HG02973 (cell line): ENCODE data around the gene PRKRIP1.
"Not testable (repeated sequence)": the region's sequence is repeated elsewhere in the genome, so short reads cannot be mapped to it uniquely, and the experiment has no call there.

ENCODE experiments used
- ATAC-seq: cut with Tn5 transposase; IDR thresholded peaks from one replicate; pipeline ENCODE4 v1.9.1; 2021; ENCODE audit warnings: moderate library complexity; ENCODE audit not compliant: unreplicated experiment

Gene PRKRIP1

DNA sequence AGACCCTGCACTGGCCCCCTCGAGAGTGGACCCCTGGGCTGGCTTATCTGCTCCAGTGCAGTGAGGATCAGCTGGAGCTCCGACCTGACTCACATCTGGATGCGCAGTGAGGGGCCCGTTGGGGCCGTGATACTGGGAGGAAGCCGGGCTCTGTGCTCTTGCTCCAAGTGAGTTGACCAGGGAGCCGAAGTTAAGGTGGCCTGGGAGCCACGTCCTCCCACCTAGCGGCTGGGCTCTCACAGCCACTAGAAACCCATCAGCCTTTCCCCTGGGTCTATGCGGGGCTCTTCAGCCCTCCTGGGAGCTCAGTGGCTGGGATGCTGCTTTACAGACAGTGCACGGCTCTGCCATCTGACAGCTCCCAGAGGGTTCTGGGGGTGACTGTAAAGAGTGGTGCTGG is 59.4 kb downstream of the PRKRIP1 start:
- no peak for ATAC-seq

DNA sequence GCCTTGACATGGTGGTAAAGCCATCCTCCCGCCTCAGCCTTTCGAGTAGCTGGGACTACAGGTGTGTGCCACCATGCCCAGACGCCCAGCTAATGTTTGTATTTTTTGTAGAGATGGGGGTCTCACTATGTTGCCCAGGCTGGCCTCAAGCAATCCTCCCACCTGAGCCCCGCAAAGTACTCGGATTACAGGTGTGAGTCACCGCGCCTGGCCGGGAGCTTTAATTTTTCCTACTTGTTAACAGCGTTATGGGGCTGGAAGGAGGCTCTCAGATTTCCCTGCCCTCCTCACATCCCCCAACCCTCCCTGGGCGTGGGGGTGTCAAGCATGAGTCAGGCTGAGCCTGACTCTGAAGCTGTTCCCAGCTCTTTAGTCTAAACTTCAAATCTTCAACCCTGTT is 60.2 kb downstream of the PRKRIP1 start:
- ATAC-seq, result no peak

DNA sequence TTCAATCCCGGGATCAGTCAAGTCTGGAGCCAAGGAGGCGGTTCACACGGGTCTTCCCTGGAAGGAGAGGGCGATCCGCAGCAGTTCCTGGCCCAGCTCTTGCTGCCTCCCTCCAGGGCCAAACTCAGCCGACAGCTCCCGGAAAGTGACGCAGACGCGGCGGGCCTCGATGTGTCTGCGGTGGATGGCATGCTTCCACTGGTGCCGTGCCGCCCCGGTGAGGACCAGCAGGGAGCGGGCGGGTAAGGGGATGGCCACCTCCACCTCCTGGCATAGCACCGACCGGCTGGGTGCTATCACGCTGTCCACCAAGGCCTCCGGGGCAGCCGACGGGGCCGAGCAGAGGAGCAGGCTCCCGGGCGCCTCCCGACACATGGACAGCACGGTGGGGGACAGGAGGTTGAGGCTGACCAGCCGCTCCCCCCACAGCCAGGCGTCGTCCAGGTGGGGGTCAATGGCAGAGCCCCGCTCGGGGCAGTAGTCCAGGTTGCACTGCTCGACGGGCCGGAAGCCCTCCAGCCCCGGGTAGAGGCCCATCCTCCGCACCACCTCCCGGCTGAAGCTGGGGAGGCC is 61.3 kb downstream of the PRKRIP1 start:
- no peak for ATAC-seq

DNA sequence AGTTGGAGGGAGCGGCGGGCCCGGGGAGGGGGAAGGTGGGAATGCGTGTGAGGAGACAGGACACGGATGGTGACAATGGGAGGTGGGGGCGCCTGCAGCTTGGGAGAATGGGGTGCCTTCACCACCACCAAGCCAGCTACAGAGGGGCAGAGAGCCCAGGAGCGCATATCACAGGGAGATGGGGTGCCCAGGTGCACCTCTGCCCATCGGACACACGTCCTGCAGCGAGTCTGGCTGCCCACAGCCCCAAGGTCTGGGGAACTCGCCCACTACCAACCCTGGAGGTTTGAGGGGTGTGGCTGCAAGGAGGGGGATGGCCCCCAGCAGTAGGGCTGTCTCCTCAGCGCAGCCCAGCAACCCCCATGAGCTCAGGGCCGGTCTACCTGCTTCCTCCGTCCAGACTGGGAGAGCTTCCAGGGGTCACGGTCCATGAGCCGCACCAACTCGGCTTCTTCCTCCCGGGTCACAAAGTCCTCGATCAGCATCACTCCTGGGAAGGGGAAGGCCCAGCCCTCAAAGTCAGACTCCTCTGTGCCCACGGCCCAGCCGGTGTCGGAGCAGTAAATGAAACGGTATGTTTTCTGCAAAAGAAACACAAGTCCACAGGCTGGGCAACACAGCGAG is 63.2 kb downstream of the PRKRIP1 start:
- no peak for ATAC-seq

DNA sequence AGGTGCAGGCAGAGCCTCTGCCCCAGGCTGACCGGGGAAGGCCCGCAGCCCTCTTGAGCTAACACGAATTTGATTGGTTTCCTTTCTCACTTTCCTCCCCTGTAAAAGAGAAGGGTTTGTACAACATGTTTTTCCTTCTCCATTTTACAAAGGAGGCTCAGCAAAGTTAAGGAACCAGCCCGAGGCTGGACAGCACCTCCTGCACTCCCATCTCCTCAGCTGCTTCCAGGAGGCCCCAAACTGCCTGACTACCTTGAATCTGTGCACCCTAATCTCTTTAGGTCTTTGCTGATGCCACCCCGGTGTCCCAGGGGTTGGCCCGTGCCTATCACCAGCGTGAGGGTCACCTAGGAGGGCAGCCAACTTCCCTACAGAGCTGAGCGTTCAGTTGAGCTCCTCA is 64.3 kb downstream of the PRKRIP1 start:
- no peak for ATAC-seq

DNA sequence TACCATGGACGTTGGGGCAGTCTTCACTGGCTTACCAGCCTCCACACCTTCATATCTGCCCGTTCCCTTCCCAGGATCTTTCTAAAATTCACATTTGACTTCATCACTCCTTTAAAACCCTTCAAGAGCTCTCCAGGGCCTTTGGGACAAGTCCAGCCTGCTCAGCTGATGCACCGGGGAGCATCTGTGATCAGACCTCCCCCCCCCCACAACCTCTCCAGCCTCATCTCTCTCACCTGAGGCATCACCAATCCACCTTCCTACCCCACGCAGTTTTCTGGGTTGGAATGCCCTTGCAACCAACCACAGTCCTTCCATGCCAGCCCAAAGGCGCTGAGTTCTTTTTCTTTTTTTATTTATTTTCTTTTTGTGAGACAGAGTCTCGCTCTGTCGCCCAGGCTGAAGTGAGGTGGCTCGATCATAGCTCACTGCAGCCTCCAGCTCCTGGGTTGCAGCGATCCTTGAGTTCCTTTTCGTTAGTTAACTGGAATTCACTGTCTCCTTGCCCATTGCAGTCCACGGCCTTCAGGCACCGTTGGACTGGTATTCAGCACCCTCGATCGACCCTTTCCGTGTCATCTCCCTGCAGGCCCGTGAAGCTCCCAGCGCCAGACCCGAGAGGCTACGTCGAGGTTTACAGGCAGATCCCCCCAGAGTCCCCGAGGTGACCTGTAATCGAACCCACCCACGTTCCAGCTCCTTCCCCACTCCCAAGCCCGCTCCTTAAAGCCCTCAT is 67.8 kb downstream of the PRKRIP1 start:
- ATAC-seq, result no peak

DNA sequence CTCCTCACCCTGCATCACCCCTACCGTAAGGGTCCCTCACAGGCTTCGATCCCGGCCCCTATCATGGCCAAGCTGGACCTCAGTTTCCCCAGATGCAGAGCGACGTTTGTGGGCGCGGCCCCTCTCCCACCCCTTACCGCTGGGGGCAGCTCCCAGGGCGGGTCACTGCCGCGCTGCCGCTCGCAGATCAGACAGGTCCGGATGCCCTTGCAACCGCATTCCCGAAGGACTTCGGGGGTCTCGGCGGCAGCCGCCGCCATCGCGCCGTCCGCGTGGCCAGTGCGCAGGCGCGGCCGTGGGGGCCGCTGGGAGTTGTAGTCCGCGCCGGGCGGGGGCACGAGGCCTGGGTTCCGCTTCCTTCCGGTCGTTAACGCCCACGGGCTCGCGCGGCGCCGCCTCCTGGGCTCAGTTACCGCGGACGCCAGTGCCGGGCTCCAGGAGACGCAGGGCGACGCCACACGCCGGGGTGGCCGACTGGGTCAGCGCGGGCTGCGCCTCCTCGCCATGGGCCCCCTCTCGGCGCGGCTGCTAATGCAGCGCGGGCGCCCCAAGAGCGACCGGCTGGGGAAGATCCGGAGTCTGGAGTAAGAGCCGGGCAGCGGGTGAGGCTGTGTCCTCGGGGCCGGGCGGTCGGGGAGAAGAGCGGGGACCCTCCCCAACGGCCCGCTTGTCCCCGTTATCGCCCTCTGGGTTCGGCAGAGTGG is 68.6 kb downstream of the PRKRIP1 start, which contains the start of the genes ALKBH4 and LRWD1:
ALKBH4 (minus strand) TSS at position 287 of the 704 bp plus-strand sequence; CDS start at position 260, 27 bp downstream.
LRWD1 (plus strand) TSS at position 408 of the 704 bp plus-strand sequence; CDS start at position 505, 97 bp downstream.
- peak; percentile 83 for ATAC-seq

DNA sequence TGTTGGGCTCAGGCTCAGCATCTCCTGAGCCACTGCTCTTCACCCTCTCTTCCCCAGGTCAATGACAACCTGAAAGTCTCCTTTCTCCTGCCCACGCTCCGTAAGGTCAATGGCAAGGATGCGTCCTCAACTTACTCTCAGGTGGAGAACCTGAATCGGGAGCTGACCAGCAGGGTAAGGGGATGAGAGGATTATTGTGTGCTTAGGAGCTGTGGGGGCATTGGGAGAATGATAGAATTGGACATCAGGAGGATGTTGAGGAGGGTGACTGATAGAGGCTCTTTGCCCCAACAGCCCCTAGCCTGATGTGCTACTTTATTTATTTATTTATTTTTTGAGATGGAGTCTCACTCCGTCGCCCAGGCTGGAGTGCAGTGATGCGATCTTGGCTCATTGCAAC is 69.9 kb downstream of the PRKRIP1 start:
- ATAC-seq, result no peak

DNA sequence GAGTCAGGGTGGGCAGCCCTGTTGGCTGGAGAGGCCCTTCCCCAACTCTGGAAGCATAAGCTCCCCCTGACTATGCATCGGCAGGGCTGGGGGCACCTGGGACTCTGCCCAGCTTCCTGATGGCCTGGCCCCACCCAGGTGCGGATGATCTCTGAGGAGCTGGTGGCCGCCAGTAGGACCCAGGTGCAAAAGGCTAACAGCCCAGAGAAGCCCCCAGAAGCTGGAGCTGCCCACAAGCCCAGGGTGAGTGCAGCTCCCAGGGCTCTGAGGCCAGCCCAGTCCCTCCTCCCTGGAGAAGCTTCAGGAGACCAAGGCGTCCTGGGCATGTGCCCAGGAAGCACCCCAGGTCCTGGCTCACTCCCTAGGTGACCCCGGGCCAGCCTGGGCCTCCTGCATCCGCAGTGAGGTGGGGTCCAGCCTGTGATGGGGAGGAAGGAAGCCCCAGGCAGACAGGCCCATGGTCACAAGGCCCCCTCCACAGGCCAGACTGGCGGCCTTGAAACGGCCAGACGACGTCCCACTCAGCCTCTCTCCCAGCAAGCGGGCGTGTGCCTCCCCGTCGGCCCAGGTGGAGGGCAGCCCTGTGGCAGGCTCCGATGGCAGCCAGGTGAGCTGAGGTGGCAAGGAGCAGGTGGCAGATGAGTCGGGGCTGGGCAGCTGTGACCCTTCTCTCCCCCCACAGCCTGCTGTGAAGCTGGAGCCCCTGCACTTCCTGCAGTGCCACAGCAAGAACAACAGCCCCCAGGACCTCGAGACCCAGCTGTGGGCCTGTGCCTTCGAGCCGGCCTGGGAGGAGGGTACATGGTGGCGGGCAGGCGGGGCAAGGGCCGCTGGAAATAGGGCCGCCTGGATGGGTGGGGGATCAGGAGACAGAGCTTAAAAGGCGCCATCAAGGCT is 71.7 kb downstream of the PRKRIP1 start:
- ATAC-seq, result no peak

DNA sequence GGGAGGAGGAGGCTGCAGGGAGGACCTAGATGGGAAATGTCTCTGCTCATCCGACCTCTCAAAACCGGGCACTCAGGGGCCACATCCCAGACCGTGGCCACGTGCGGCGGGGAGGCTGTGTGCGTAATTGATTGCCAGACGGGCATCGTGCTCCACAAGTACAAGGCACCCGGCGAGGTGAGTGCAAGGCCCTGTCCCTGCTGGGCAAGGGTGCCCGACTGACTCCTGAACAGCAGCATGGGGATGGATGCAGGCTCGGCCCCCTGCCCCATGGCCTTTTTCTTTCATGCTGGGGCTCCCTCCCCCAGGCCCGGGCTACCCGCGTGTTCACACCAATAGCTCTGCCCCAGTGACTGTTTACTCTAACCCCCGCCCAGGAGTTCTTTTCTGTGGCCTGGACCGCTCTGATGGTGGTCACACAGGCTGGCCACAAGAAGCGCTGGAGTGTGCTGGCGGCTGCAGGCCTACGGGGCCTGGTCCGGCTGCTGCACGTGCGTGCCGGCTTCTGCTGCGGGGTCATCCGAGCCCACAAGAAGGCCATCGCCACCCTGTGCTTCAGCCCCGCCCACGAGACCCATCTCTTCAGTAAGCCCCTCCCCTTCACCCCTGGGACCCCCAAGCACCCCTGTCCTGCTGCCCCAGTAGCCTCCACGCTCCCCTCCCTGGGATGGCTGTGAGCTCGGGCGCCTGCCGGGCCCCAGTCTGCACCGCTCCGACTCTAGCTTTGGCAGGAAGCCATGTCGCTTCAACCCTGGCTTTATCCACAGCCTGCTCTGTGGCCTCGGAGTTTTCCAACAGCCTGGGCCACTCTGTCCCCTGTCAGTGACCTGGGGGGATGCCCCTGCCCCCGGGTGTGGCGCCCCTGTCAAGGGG is 72.6 kb downstream of the PRKRIP1 start:
- ATAC-seq, result no peak

DNA sequence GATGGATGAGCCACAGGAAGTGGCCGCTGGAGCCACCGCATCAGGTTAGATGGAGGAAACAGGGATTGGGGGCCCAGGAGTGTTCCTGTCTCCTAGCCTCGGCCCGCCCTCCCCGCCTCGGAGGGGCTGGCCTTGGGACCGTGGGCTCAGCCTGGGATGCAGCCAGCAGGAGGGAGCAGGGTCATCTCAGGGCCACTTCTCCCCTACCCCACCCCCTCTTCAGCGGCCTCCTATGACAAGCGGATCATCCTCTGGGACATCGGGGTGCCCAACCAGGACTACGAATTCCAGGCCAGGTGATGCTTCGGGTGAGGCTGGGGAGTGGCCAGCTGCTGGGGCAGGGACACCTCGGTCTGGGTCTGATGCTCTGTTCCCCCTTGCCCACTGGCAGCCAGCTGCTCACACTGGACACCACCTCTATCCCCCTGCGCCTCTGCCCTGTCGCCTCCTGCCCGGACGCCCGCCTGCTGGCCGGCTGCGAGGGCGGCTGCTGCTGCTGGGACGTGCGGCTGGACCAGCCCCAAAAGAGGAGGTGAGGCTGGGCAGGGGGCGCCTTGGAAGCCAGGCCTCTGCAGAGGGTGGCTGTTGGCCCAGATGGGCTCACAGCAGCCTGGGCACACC is 73.3 kb downstream of the PRKRIP1 start:
- ATAC-seq, result no peak

DNA sequence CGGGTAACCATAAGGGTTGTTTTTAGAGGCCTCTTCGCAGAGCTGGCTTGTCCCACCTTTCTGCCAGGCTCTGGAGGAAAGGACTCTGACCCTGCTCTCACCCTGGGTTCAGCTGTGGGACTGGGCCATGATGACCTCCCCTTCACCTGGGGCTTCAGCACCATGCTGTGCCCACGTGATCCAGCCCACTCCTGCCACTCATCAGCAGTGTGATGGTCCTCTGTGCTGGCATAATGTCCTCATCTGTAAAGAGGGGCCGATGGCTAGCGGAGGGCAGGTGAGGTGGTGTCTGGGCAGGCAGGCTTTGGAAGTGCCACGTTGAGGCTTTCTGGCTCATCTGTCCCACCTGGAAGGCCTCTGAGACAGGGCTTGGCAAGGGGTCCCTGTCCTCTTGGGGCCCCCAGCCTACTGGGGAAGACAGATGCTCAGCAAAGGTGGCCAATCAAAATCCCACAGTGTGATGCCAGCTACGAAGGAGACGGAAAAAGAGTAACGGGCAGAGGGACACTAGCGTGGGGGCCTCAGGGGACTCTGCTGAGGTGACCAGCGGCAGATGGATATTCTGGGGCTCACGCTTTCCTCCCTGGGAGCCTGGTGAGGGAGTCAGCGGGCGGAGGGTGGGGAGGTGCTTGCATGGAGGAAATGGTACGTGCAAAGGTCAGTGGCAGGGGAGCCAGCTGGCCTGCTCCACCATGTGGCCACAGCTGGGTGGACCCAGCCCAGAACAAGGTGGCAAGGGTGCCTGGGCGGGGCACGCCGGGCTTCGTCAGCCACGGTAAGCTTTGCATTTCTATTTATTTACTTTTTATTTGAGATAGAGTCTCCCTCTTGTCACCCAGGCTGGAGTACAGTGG is 74.0 kb downstream of the PRKRIP1 start:
- no peak for ATAC-seq

DNA sequence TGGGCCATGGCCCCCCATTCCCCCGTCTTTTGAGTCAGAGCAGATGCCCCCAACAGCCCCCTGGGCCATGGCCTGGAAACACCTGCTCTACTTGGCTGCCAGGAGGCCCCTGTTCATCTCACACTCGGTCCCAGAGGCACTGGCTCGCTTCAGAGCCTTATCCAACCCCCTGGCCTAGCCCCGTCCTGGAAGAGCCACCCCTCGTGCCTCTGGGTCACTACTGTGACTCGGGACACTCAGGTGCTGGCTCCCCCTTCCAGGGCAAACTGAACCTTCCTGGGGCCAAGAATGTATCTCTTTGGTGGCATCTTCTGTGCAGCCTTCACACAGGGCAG is 75.6 kb downstream of the PRKRIP1 start:
- ATAC-seq, result no peak

DNA sequence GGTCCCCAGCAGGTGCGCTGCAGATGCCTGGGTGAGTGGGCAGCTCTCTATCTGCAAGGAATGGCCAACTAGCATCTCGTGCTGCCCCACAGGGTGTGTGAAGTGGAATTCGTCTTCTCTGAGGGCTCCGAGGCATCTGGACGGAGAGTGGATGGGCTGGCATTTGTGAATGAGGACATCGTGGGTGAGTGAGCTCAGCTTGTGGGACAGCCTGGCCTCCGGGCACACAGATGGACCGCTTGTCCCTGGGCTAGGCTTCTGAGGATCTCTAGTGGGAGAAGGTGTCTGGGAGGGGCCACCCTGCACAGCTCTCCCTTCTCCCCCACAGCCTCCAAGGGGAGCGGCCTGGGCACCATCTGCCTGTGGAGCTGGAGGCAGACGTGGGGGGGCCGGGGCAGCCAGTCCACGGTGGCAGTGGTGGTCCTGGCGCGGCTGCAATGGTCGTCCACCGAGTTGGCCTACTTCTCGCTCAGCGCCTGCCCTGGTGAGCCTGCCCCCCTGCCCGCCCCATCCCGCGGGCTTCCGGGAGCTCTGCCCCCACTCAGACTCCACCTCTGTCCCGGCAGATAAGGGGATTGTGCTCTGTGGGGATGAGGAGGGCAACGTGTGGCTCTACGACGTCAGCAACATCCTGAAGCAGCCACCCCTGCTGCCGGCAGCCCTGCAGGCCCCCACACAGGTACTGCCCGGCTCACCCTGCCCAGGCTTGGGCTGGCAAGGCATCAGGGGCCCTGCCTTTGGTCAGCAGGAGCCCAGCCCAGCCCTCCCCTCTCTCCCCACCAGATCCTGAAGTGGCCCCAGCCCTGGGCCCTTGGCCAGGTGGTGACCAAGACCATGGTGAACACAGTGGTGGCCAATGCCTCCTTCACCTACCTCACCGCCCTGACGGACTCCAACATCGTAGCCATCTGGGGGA is 76.2 kb downstream of the PRKRIP1 start:
- no peak for ATAC-seq

DNA sequence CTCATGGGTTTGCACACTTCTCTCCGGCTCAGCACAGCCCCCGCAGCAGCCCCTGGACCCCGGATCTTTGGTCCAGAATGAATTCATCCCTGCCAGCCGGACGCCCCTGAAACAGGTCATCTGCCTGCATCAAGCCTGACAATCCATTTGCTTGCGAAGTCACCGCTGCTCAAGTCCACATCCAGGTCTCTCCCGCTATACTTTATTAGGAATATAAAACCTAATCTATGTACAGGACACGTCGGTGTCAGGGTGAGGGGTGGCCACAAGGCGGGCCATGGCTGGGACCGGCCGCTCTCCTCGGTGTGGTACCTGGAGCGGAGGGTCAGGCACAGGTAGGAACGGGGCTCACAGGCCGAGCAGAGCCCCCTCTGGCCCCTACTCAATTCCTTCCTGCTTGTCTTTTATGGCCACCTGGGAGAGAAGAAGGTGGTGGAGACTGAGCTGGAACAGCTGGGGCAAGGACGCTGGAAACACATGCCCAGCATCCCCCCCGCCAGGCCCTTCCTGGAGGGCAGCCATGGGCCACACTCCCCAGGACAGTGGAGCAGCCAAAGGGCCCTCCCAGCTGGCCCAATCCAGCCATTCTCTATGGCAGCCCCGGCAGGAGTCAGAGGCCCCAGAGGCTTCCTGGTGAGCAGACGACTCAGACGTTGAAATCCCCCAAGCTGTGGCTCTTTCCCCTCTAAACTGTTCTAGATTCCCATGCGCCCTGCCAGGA is 77.3 kb downstream of the PRKRIP1 start:
- ATAC-seq, result no peak

DNA sequence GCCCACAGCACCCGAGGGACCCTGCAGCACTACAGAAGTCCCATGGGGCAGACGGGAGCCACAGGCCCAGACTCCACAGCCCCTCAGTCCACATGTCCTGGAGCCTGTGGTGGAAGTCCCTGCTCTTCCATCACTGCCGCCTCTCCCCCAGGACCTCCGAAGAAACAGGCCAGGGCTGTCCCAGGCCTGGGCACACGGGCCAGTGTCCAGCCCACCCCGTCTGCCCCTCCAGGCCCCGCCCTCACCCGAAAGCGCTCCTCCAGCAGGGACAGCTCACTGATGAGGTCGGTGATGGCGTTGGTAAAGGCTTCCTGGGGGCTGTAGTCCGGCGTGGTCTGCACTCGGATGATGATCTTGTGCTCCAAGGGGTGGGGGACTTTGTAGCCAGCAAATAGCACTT is 78.0 kb downstream of the PRKRIP1 start:
- not testable (repeated sequence) for ATAC-seq
